GM10847 (cell line): ENCODE results near the gene OSTN.

Source experiments
- POLR2A ChIP-seq: IDR thresholded peaks from 2 replicates; pipeline ENCODE4 v1.6.1; 2011; ENCODE audit not compliant: insufficient read length; ENCODE audit errors: extremely low read depth

OSTN gene

GRCh38 chr3:191255156-191255555 is 56.1 kb downstream of the OSTN start:
- TF ChIP-seq POLR2A = no peak

- TF ChIP-seq POLR2A = no peak
Observed at GRCh38 chr3:191256405-191256804, 57.4 kb downstream of the OSTN start.

GRCh38 chr3:191257286-191257685 is 58.2 kb downstream of the OSTN start:
- no peak for TF ChIP-seq POLR2A

GRCh38 chr3:191259486-191259885 is 60.4 kb downstream of the OSTN start:
- no peak for TF ChIP-seq POLR2A

- TF ChIP-seq POLR2A = no peak
Observed at GRCh38 chr3:191260431-191261303, 61.6 kb downstream of the OSTN start.

GRCh38 chr3:191261304-191261638 is 62.2 kb downstream of the OSTN start:
- no peak for TF ChIP-seq POLR2A

GRCh38 chr3:191262650-191263049 is 63.6 kb downstream of the OSTN start:
- no peak for TF ChIP-seq POLR2A

- TF ChIP-seq POLR2A = no peak
Observed at GRCh38 chr3:191263365-191263764, 64.3 kb downstream of the OSTN start.

- TF ChIP-seq POLR2A = no peak
Observed at GRCh38 chr3:191263850-191264249, 64.8 kb downstream of the OSTN start.

GRCh38 chr3:191268737-191269136 is 69.7 kb downstream of the OSTN start:
- TF ChIP-seq POLR2A = no peak

GRCh38 chr3:191269289-191270085 is 70.4 kb downstream of the OSTN start:
- TF ChIP-seq POLR2A = no peak

GRCh38 chr3:191275751-191276150 is 76.7 kb downstream of the OSTN start:
- no peak for TF ChIP-seq POLR2A

GRCh38 chr3:191280111-191280510 is 81.1 kb downstream of the OSTN start:
- no peak for TF ChIP-seq POLR2A

- TF ChIP-seq POLR2A = no peak
Observed at GRCh38 chr3:191280882-191281281, 81.8 kb downstream of the OSTN start.

- no peak for TF ChIP-seq POLR2A
Observed at GRCh38 chr3:191282251-191283185, 83.5 kb downstream of the OSTN start.
